Loucy (cell line): ENCODE data around the gene SCG2.

Experiments used
- H2AFZ ChIP-seq: fragments of 200-600 bp; sonication (generic); 2 replicates; pipeline ENCODE4 v1.6.0; 2016; ENCODE audit warnings: antibody characterized with exemption, mild to moderate bottlenecking, low read length, moderate library complexity
- H3F3A ChIP-seq: fragments of 200-600 bp; 2 replicates; pipeline ENCODE4 v1.6.0; 2016; ENCODE audit warnings: antibody characterized with exemption, low read depth, mild to moderate bottlenecking
- H3K27me3 ChIP-seq: fragments of 200-600 bp; sonication (generic); 2 replicates; pipeline ENCODE4 v1.6.1; 2014; ENCODE audit warnings: low read length, mild to moderate bottlenecking; ENCODE audit not compliant: insufficient read depth, poor library complexity, severe bottlenecking
- H3K36me3 ChIP-seq: fragments of 200-600 bp; sonication (generic); 2 replicates; pipeline ENCODE4 v1.6.1; 2016; ENCODE audit warnings: low read length; ENCODE audit not compliant: insufficient read depth
- H3K4me1 ChIP-seq: fragments of 200-600 bp; sonication (generic); 2 replicates; pipeline ENCODE4 v1.5.1; 2014; ENCODE audit warnings: low read length, mild to moderate bottlenecking; ENCODE audit not compliant: insufficient read depth, poor library complexity, severe bottlenecking
- H3K4me2 ChIP-seq: fragments of 200-600 bp; sonication (generic); 2 replicates; pipeline ENCODE4 v1.6.0; 2014; ENCODE audit warnings: antibody characterized with exemption, low read length, low read depth, mild to moderate bottlenecking; ENCODE audit not compliant: poor library complexity, severe bottlenecking
- H3K4me3 ChIP-seq: fragments of 200-600 bp; sonication (generic); 2 replicates; pipeline ENCODE4 v1.5.1; 2014; ENCODE audit warnings: low read length, mild to moderate bottlenecking, mixed read lengths; ENCODE audit not compliant: poor library complexity, severe bottlenecking
- H3K79me2 ChIP-seq: fragments of 200-600 bp; sonication (generic); 2 replicates; pipeline ENCODE4 v1.6.1; 2014; ENCODE audit warnings: low read length; ENCODE audit not compliant: insufficient read depth
- H3K9ac ChIP-seq: fragments of 200-600 bp; sonication (generic); 2 replicates; pipeline ENCODE4 v1.6.0; 2014; ENCODE audit warnings: mild to moderate bottlenecking, low read depth, low read length, moderate library complexity; ENCODE audit not compliant: poor library complexity, severe bottlenecking
- H3K9me2 ChIP-seq: fragments of 200-600 bp; sonication (generic); replicated peaks from 2 replicates; pipeline ENCODE4 v1.6.1; 2016; ENCODE audit warnings: low read depth, low read length, mixed read lengths
- H3K9me3 ChIP-seq: fragments of 200-600 bp; sonication (generic); 2 replicates; pipeline ENCODE4 v1.6.1; 2014; ENCODE audit warnings: mild to moderate bottlenecking, antibody characterized with exemption, low read length, low read depth; ENCODE audit not compliant: insufficient read depth
- H4K20me1 ChIP-seq: fragments of 200-600 bp; sonication (generic); 2 replicates; pipeline ENCODE4 v1.6.0; 2014; ENCODE audit warnings: antibody characterized with exemption, low read length, mild to moderate bottlenecking; ENCODE audit not compliant: insufficient read depth, poor library complexity, severe bottlenecking
- EZH2phosphoT487 ChIP-seq: fragments of 200-600 bp; IDR thresholded peaks from 2 replicates; pipeline ENCODE4 v1.6.1; 2018; ENCODE audit warnings: antibody characterized with exemption, mild to moderate bottlenecking, moderate library complexity, borderline replicate concordance
- TF ChIP-seq, protein P1 (sequence below): fragments of 200-600 bp; sonication (generic); conservative IDR thresholded peaks from 2 replicates; pipeline ENCODE4 v1.5.1; 2014; ENCODE audit warnings: mild to moderate bottlenecking, antibody characterized with exemption, low read length

The SCG2 gene

DNA sequence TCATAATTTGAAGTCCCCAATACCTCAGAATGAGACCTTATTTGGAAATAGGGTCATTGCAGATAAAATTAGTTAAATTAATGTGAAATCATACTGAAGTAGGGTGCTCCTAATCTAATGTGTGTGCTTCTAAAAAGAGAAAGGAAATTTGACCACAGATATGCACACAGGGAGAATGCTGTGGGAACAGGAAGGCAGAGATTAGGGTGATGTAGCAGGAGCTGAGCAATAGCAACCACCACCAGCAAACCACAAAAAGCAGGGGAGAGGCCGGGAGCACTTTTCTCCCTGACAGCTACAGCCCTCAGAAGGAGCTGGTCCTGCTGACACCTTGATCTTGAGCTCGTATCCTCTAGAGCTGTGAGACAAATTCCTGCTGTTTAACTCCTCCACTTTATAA lies 24.6 kb upstream of the SCG2 start:
- Histone ChIP-seq H3K4me1 (peaks cover 25% of the 10 kb centered on the region), H3K27me3 (no peaks in the 10 kb centered on the region)

DNA sequence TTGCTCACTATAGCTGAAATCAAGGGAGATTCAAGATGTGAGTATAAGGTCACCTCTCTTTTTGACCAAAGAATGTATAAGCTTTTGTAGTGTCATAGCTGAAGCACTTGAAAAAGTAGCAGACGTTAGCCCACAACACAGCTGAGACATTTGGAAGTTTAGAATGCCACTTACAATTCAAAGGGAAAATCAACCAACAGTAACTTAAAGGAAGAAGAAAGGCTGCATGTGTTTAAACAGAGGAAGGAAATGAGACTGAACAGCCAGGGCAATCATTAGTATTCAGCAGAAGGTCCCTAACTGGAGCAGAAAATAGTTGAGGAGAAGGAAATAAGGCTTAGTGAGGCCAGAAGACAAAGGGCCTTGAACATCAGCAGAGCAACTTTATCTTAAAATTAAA lies 23.5 kb upstream of the SCG2 start:
- Histone ChIP-seq H3K4me3 (no peak overlapping the region), H3K79me2 (no peaks in the 10 kb centered on the region), H2AFZ (peak overlapping the region; percentile 57; the same call in 1 of the 2 replicates), H4K20me1 (no peaks in the 10 kb centered on the region), H3K36me3 (no peaks in the 10 kb centered on the region), H3K9ac (no peak overlapping the region), H3F3A (no peaks in the 10 kb centered on the region), H3K9me3 (no peaks in the 10 kb centered on the region), H3K4me1 (peaks cover 25% of the 10 kb centered on the region), H3K4me2 (peak overlapping the region; percentile 61), H3K9me2 (no peaks in the 10 kb centered on the region), H3K27me3 (no peaks in the 10 kb centered on the region)
- no peak for TF ChIP-seq EZH2phosphoT487
- TF ChIP-seq, protein P1, sequence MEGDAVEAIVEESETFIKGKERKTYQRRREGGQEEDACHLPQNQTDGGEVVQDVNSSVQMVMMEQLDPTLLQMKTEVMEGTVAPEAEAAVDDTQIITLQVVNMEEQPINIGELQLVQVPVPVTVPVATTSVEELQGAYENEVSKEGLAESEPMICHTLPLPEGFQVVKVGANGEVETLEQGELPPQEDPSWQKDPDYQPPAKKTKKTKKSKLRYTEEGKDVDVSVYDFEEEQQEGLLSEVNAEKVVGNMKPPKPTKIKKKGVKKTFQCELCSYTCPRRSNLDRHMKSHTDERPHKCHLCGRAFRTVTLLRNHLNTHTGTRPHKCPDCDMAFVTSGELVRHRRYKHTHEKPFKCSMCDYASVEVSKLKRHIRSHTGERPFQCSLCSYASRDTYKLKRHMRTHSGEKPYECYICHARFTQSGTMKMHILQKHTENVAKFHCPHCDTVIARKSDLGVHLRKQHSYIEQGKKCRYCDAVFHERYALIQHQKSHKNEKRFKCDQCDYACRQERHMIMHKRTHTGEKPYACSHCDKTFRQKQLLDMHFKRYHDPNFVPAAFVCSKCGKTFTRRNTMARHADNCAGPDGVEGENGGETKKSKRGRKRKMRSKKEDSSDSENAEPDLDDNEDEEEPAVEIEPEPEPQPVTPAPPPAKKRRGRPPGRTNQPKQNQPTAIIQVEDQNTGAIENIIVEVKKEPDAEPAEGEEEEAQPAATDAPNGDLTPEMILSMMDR, result no peak

More for the DNA sequence above, 24.6 kb upstream of the SCG2 start:
- TF ChIP-seq, protein P1, result no peak
- no peak for TF ChIP-seq EZH2phosphoT487
- Histone ChIP-seq H3K9me3 (no peaks in the 10 kb centered on the region), H3K79me2 (no peaks in the 10 kb centered on the region), H3K9ac (peak overlapping the region; percentile 25), H3K4me2 (peak overlapping the region; percentile 61), H3K9me2 (no peaks in the 10 kb centered on the region), H3K36me3 (no peaks in the 10 kb centered on the region), H4K20me1 (no peaks in the 10 kb centered on the region), H3F3A (no peaks in the 10 kb centered on the region), H3K4me3 (peak overlapping the region; percentile 44), H2AFZ (no peak overlapping the region)

DNA sequence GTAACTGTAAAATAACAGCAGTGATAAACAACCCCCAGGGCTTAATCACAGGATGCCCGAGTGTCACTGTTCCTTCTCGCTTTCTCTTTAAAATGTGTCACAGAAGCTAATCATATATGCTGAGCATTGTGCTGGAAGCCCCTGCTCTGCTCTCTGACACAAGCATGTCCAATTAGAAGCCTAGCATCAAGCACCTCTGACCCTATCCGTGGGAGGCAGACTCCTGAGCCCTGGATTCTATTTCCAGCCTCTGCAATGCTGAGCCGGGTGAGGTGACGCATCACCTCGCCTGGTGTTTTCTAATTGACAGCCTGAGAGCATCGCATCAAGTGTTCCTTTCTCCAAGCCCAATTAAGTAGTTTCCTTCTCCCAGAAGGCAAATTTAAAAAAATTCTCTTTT lies 19.7 kb upstream of the SCG2 start:
- TF ChIP-seq, protein P1, result no peak
- no peak for TF ChIP-seq EZH2phosphoT487
- Histone ChIP-seq H3K79me2 (no peaks in the 10 kb centered on the region), H3K9me2 (no peaks in the 10 kb centered on the region), H3K36me3 (no peaks in the 10 kb centered on the region), H3K9me3 (no peaks in the 10 kb centered on the region), H3K9ac (no peak overlapping the region), H3F3A (no peaks in the 10 kb centered on the region), H2AFZ (no peak overlapping the region), H3K4me3 (no peak overlapping the region), H3K27me3 (no peaks in the 10 kb centered on the region), H4K20me1 (no peaks in the 10 kb centered on the region), H3K4me2 (no peak overlapping the region), H3K4me1 (peaks cover 19% of the 10 kb centered on the region)
